Neural progenitor cell (in vitro differentiated cells): ENCODE data around the gene SERGEF. TPM values are rescaled to one million over a fixed set of nuclear protein-coding genes. Genes with fewer than 3 reads are reported as not detected.
A peak's percentile ranks its signal among the peaks of the same experiment; 100 is the strongest.

ENCODE experiments used
- DNase-seq: peaks from one replicate; pipeline ENCODE4 v3.0.0-alpha.2; 2016; ENCODE audit warnings: low spot score
- H2AFZ ChIP-seq: fragments of 200-600 bp; sonication (generic); replicated peaks from 2 replicates; pipeline ENCODE4 v1.6.1; 2016; ENCODE audit warnings: antibody characterized with exemption
- H3F3A ChIP-seq: fragments of 200-600 bp; sonication (generic); 2 replicates; pipeline ENCODE4 v1.6.1; 2016; ENCODE audit warnings: antibody characterized with exemption, low read depth
- H3K27ac ChIP-seq: fragments of 200-600 bp; sonication (generic); 2 replicates; pipeline ENCODE4 v1.5.1; 2016; ENCODE audit warnings: mild to moderate bottlenecking
- H3K27me3 ChIP-seq: fragments of 200-600 bp; sonication (generic); 2 replicates; pipeline ENCODE4 v1.6.1; 2016; ENCODE audit warnings: mild to moderate bottlenecking, moderate library complexity
- H3K36me3 ChIP-seq: fragments of 200-600 bp; sonication (generic); 2 replicates; pipeline ENCODE4 v1.5.1; 2016
- H3K4me1 ChIP-seq: fragments of 200-600 bp; sonication (generic); 2 replicates; pipeline ENCODE4 v1.6.1; 2016; ENCODE audit warnings: mixed run types
- H3K4me2 ChIP-seq: fragments of 200-600 bp; sonication (generic); 2 replicates; pipeline ENCODE4 v1.6.1; 2016
- H3K4me3 ChIP-seq: fragments of 200-600 bp; sonication (generic); 2 replicates; pipeline ENCODE4 v1.5.1; 2016
- H3K79me2 ChIP-seq: fragments of 200-600 bp; sonication (generic); 2 replicates; pipeline ENCODE4 v1.6.1; 2016; ENCODE audit warnings: low read depth
- H3K9ac ChIP-seq: fragments of 200-600 bp; sonication (generic); 2 replicates; pipeline ENCODE4 v1.6.1; 2016
- H3K9me3 ChIP-seq: fragments of 200-600 bp; sonication (generic); 2 replicates; pipeline ENCODE4 v1.5.1; 2016; ENCODE audit warnings: low read depth
- H4K20me1 ChIP-seq: fragments of 200-600 bp; sonication (generic); 2 replicates; pipeline ENCODE4 v1.6.1; 2016; ENCODE audit warnings: low read depth
- H3K27ac Mint-ChIP-seq: 3 replicates; pipeline ENCODE4 v1.8.0; 2021; ENCODE audit warnings: mixed read lengths
- H3K27me3 Mint-ChIP-seq: 2 replicates; pipeline ENCODE4 v1.8.0; 2022; ENCODE audit warnings: low read depth, mild to moderate bottlenecking, inconsistent platforms, moderate library complexity, mixed read lengths; ENCODE audit not compliant: insufficient read depth
- H3K36me3 Mint-ChIP-seq: 3 replicates; pipeline ENCODE4 v1.8.0; 2021; ENCODE audit warnings: mixed read lengths
- H3K4me1 Mint-ChIP-seq: 3 replicates; pipeline ENCODE4 v1.8.0; 2021; ENCODE audit warnings: mixed read lengths
- H3K4me3 Mint-ChIP-seq: 3 replicates; pipeline ENCODE4 v1.8.0; 2021; ENCODE audit warnings: mild to moderate bottlenecking, moderate library complexity, mixed read lengths
- H3K9me3 Mint-ChIP-seq: 3 replicates; pipeline ENCODE4 v1.8.0; 2020; ENCODE audit warnings: mixed read lengths
- EZH2 ChIP-seq: fragments of 200-600 bp; sonication (generic); IDR thresholded peaks from 2 replicates; pipeline ENCODE4 v1.6.1; 2017; ENCODE audit warnings: antibody characterized with exemption, mild to moderate bottlenecking, moderate library complexity
- EZH2phosphoT487 ChIP-seq: fragments of 200-600 bp; sonication (generic); IDR thresholded peaks from 2 replicates; pipeline ENCODE4 v1.6.1; 2017; ENCODE audit warnings: antibody characterized with exemption
- total RNA-seq: library from RNA; depleted of rRNA; stranded (reverse); fragments of >200 nt; gene quantifications from 2 replicates; pipeline ENCODE4 v1.2.3, GENCODE V29; 2015; ENCODE audit warnings: low replicate concordance
- TF ChIP-seq, protein P1 (sequence below): fragments of 200-600 bp; sonication (generic); IDR thresholded peaks from 2 replicates; pipeline ENCODE4 v1.5.1; 2017; ENCODE audit warnings: antibody characterized with exemption, mild to moderate bottlenecking

SERGEF gene
- total RNA-seq, 1 donor from 2014 or later: 35.1 TPM

DNA sequence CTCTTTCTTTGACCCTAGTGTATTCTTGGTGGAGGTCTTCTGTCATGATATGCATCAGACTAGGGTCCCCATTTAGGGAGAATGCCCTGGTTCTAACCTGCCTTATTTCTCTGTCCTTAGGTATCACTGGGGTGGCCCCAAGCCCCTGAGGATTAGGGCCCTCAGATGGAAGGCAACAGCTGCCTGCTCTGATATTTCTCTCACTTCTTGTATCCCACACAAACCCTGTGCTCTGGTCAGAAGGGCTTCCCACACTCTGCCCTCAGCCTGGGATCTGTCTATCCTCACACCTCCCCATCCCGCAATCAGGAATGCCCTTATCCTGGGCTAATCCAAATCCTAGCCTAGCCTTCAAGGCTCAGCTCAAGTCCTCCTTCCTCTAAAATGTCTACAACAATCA lies 202.8 kb downstream of the SERGEF start:
- H3K36me3 Mint-ChIP-seq: peaks cover 3% of the 10 kb centered on the region
- H2AFZ ChIP-seq: no peak overlapping the region
- no peaks in the 10 kb centered on the region for H3K9me3 ChIP-seq
- TF ChIP-seq EZH2phosphoT487 (no peak), EZH2 (no peak)
- TF ChIP-seq, protein P1, sequence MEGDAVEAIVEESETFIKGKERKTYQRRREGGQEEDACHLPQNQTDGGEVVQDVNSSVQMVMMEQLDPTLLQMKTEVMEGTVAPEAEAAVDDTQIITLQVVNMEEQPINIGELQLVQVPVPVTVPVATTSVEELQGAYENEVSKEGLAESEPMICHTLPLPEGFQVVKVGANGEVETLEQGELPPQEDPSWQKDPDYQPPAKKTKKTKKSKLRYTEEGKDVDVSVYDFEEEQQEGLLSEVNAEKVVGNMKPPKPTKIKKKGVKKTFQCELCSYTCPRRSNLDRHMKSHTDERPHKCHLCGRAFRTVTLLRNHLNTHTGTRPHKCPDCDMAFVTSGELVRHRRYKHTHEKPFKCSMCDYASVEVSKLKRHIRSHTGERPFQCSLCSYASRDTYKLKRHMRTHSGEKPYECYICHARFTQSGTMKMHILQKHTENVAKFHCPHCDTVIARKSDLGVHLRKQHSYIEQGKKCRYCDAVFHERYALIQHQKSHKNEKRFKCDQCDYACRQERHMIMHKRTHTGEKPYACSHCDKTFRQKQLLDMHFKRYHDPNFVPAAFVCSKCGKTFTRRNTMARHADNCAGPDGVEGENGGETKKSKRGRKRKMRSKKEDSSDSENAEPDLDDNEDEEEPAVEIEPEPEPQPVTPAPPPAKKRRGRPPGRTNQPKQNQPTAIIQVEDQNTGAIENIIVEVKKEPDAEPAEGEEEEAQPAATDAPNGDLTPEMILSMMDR: no peak
- no peak overlapping the region for H3K27ac ChIP-seq
- H3K9me3 Mint-ChIP-seq: no peaks in the 10 kb centered on the region
- no peak overlapping the region for H3K4me2 ChIP-seq
- peaks cover 12% of the 10 kb centered on the region for H3K4me1 ChIP-seq
- no peaks in the 10 kb centered on the region for H3F3A ChIP-seq
- H3K36me3 ChIP-seq: no peaks in the 10 kb centered on the region
- no peaks in the 10 kb centered on the region for H4K20me1 ChIP-seq
- peaks cover 52% of the 10 kb centered on the region for H3K4me1 Mint-ChIP-seq
- H3K27me3 Mint-ChIP-seq: no peaks in the 10 kb centered on the region
- H3K4me3 Mint-ChIP-seq: no peak overlapping the region
- H3K9ac ChIP-seq: no peak overlapping the region
- no peaks in the 10 kb centered on the region for H3K27me3 ChIP-seq
- H3K79me2 ChIP-seq: no peaks in the 10 kb centered on the region
- DNase-seq: no peak
- H3K27ac Mint-ChIP-seq: no peak overlapping the region
- no peak overlapping the region for H3K4me3 ChIP-seq

DNA sequence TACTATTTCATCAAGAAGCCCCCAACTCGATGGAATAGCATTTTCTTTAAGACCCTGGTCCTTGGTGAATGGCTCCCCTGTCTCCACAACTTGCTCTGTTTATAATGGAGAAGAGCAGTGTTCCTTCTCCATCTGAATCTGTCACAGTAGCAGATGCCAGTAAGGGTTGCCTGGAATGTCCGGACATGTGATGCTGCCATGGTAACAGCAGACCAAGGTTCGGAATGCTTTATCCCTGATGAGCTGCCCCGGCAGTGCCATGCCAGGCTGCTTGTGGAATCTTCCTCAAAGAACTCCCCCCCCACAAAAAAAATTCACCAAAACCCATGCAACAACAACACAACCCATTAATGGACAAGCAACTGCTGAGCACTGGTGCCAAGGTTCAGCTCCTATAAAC lies 205.8 kb downstream of the SERGEF start:
- peaks cover 3% of the 10 kb centered on the region for H3K36me3 Mint-ChIP-seq

DNA sequence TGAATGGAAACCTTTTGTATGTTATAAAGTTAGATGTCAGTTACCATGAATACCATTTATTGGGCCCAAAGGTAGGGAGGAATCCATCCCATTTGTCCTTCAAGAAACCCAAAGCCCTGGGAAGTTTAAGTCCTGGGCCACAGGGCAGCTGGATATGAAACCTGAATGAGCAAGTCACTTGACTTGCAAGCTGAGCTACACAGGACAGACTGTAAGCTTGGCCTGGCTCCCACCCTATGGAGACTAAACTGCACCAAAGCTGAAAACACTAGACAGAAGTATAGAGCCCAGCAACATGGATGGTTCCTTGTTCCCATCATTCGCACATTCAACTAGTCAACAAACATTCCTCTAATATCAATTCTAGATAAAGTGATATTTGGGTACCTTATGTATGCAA lies 207.0 kb downstream of the SERGEF start:
- no peaks in the 10 kb centered on the region for H3K36me3 ChIP-seq
- no peaks in the 10 kb centered on the region for H3K9me3 Mint-ChIP-seq
- H3K4me3 Mint-ChIP-seq: no peak overlapping the region
- peak overlapping the region; percentile 46 for H3K27ac Mint-ChIP-seq
- H2AFZ ChIP-seq: no peak overlapping the region
- peaks cover 59% of the 10 kb centered on the region for H3K4me1 Mint-ChIP-seq
- H3K27me3 ChIP-seq: no peaks in the 10 kb centered on the region
- H3K9me3 ChIP-seq: no peaks in the 10 kb centered on the region
- peaks cover 3% of the 10 kb centered on the region for H3K36me3 Mint-ChIP-seq
- H3F3A ChIP-seq: no peaks in the 10 kb centered on the region
- H3K4me1 ChIP-seq: peaks cover 27% of the 10 kb centered on the region
- no peak for DNase-seq
- H3K4me2 ChIP-seq: no peak overlapping the region
- H3K27ac ChIP-seq: no peak overlapping the region
- no peak overlapping the region for H3K4me3 ChIP-seq
- no peaks in the 10 kb centered on the region for H4K20me1 ChIP-seq
- H3K9ac ChIP-seq: no peak overlapping the region
- TF ChIP-seq, protein P1: no peak
- no peak for TF ChIP-seq EZH2
- no peak for TF ChIP-seq EZH2phosphoT487
- no peaks in the 10 kb centered on the region for H3K27me3 Mint-ChIP-seq
- no peaks in the 10 kb centered on the region for H3K79me2 ChIP-seq

More for the DNA sequence above, 205.8 kb downstream of the SERGEF start:
- Histone ChIP-seq H3K4me2 (no peak overlapping the region), H3F3A (no peaks in the 10 kb centered on the region), H3K27ac (no peak overlapping the region), H3K4me1 (peaks cover 20% of the 10 kb centered on the region), H2AFZ (no peak overlapping the region), H3K36me3 (no peaks in the 10 kb centered on the region), H3K79me2 (no peaks in the 10 kb centered on the region), H4K20me1 (no peaks in the 10 kb centered on the region), H3K9me3 (no peaks in the 10 kb centered on the region), H3K27me3 (no peaks in the 10 kb centered on the region), H3K4me3 (no peak overlapping the region), H3K9ac (no peak overlapping the region)
- DNase-seq: no peak
- peaks cover 63% of the 10 kb centered on the region for H3K4me1 Mint-ChIP-seq
- H3K4me3 Mint-ChIP-seq: peak overlapping the region; percentile 48
- H3K27ac Mint-ChIP-seq: peak overlapping the region; percentile 90
- no peaks in the 10 kb centered on the region for H3K27me3 Mint-ChIP-seq
- TF ChIP-seq, protein P1: no peak
- TF ChIP-seq EZH2phosphoT487: no peak
- no peak for TF ChIP-seq EZH2
- no peaks in the 10 kb centered on the region for H3K9me3 Mint-ChIP-seq
